ENCODE data around the gene DCUN1D2.

GRCh38 chr13:113414335-113414734 is 76.2 kb downstream of the DCUN1D2 start:
- TF ChIP-seq CTCF (IDR thresholded peaks at IDR 0.05) (no peak), POLR2A (IDR thresholded peaks at IDR 0.05; ENCODE audit: low read depth) (no peak), POLR2AphosphoS5 (IDR thresholded peaks at IDR 0.05) (no peak)

Measured in esophagus muscularis mucosa (tissue), 3 donors.